AG04450 (cell line): ENCODE results near the gene BCORL1. TPM values are rescaled to one million over a fixed set of nuclear protein-coding genes. Genes with fewer than 3 reads are reported as not detected.

ENCODE experiments used
- CTCF ChIA-PET: fragments of 300-600, 350-600 bp; formaldehyde crosslinking; extraction: SDS; loops from one replicate; lab custom pipeline; 2022; ENCODE audit warnings: antibody characterized with exemption, inconsistent platforms; lab: Charles Lee
- POLR2A ChIA-PET: fragments of 350-600 bp; formaldehyde crosslinking; extraction: SDS; loops from one replicate; lab custom pipeline; 2021; ENCODE audit warnings: antibody characterized with exemption, inconsistent platforms; lab: Yijun Ruan, JAX
- DNase-seq: peaks from one replicate; pipeline ENCODE4 v3.0.0-alpha.2; 2011; ENCODE audit warnings: low read depth, low spot score
- H3K27ac ChIP-seq: one replicate; pipeline ENCODE4 v1.5.1; 2012; ENCODE audit warnings: low read depth, low read length, control low read depth
- H3K27me3 ChIP-seq: one replicate; pipeline ENCODE4 v1.6.0; 2012; ENCODE audit warnings: low read length; ENCODE audit not compliant: control insufficient read depth, insufficient read depth
- H3K4me3 ChIP-seq: 2 replicates; pipeline ENCODE4 v1.5.1; 2011; ENCODE audit warnings: mild to moderate bottlenecking, low read depth, low read length, control low read depth
- H3K9me3 ChIP-seq: 2 replicates; pipeline ENCODE4 v1.5.1; 2012; ENCODE audit warnings: low read length; ENCODE audit not compliant: control insufficient read depth, insufficient read depth
- polyA plus RNA-seq: library from polyadenylated mRNA; depleted of rRNA; stranded (reverse); fragments of >200 nt; gene quantifications from 2 replicates; pipeline ENCODE4 v1.2.3, GENCODE V29; 2011
- TF ChIP-seq, protein P1 (sequence below): IDR thresholded peaks from 2 replicates; pipeline ENCODE4 v1.5.1; 2011; ENCODE audit warnings: low read depth, low read length, control low read depth, inconsistent platforms

BCORL1 gene
- polyA plus RNA-seq, 1 experiment: 1.0 TPM

DNA sequence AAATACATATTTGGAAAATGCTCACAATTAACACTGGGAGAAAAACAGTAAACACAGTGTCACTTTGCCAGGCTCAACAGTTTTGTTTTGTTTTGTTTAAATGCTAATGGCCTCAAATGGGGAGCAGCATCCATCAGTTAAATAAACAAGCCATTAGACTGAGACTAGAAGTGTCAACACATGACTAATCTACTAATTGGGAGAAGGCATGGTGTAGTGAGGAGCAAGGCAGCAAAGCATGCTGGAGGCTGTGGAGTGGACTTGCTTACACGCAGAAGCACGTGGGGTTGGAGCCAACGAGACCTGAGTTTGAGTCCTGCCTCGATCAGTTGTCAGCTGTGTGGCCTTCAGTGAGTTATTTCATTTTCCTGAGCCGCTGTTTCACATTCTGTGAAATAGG lies 47.5 kb upstream of the BCORL1 start:
- Histone ChIP-seq H3K27me3 (peaks cover 25% of the 10 kb centered on the region), H3K4me3 (no peak overlapping the region), H3K9me3 (no peaks in the 10 kb centered on the region), H3K27ac (no peak overlapping the region)
- TF ChIP-seq, protein P1, sequence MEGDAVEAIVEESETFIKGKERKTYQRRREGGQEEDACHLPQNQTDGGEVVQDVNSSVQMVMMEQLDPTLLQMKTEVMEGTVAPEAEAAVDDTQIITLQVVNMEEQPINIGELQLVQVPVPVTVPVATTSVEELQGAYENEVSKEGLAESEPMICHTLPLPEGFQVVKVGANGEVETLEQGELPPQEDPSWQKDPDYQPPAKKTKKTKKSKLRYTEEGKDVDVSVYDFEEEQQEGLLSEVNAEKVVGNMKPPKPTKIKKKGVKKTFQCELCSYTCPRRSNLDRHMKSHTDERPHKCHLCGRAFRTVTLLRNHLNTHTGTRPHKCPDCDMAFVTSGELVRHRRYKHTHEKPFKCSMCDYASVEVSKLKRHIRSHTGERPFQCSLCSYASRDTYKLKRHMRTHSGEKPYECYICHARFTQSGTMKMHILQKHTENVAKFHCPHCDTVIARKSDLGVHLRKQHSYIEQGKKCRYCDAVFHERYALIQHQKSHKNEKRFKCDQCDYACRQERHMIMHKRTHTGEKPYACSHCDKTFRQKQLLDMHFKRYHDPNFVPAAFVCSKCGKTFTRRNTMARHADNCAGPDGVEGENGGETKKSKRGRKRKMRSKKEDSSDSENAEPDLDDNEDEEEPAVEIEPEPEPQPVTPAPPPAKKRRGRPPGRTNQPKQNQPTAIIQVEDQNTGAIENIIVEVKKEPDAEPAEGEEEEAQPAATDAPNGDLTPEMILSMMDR: no peak
- ChIA-PET CTCF (interaction anchor here (0.6 kb wide), 1 partner anchor 51 kb away, joined by 3 read pairs; no protein-coding TSS in a partner anchor), POLR2A (no interaction called here)
- no peak for DNase-seq

DNA sequence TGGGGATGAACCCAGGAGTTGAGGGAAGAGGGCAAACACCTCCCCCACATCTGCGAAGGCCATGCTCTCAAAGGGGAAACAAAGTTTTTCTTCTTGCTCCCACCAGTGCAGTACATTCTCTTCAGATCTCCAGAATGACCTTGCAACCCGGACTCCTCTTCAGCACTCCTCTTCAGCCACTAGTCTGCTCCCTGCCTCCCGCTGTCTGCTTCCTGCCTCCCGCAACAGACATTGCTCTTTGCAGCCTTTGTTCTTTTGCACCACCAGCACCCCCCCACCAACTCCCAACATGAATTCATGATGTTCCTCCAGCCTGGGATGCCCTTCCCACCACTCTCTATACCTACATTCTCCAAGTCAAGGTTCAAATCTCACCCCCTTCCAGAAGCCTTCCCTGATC lies 44.4 kb upstream of the BCORL1 start:
- no peak for DNase-seq
- Histone ChIP-seq H3K4me3 (no peak overlapping the region), H3K27me3 (peaks cover 26% of the 10 kb centered on the region), H3K27ac (no peak overlapping the region), H3K9me3 (no peaks in the 10 kb centered on the region)
- TF ChIP-seq, protein P1: no peak
- ChIA-PET CTCF (no interaction called here), POLR2A (no interaction called here)

DNA sequence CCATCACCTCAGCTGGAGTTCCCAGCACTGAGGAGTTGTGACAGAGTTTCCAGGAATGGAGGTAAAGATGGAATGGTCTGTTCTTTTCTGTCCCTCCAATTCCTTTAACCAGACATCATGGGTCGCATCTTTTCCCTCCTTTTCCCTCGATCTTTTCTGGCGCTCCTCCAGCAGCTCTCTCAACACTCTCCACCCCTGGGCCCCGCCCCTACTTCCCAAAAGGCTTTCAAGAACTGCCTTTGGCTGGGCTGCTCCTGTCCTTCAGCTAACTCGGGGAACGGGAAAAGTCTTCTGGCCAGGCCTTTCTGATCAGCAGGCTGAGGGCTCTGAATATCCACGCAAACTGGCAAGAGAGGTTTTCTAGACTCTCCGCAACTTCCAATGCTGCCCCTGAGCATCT lies 42.4 kb upstream of the BCORL1 start:
- Histone ChIP-seq H3K4me3 (no peak overlapping the region), H3K9me3 (no peaks in the 10 kb centered on the region), H3K27me3 (peaks cover 21% of the 10 kb centered on the region), H3K27ac (no peak overlapping the region)
- CTCF ChIA-PET: no interaction called here
- DNase-seq: no peak
- TF ChIP-seq, protein P1: no peak
- POLR2A ChIA-PET: no interaction called here

DNA sequence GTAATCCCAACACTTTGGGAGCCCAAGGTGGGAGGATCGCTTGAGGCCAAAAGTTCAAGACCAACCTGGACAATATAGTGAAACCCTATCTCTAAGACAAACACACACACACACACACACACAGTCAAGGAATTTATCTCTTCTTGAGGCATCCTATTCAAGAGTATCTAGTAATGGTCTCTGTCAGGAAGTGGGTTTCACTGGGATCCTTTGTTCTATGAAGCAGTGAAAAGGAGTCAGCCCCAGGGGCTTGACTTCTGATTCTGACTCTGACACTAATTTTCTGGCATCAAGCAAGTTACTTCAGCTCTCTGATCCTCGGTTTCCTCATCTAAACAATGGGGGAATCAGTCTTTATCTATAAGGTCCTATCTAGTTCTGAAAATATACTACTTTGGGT lies 41.7 kb upstream of the BCORL1 start:
- Histone ChIP-seq H3K27ac (no peak overlapping the region), H3K27me3 (peaks cover 15% of the 10 kb centered on the region), H3K9me3 (no peaks in the 10 kb centered on the region), H3K4me3 (no peak overlapping the region)
- ChIA-PET CTCF (no interaction called here), POLR2A (no interaction called here)
- DNase-seq: no peak
- TF ChIP-seq, protein P1: no peak

DNA sequence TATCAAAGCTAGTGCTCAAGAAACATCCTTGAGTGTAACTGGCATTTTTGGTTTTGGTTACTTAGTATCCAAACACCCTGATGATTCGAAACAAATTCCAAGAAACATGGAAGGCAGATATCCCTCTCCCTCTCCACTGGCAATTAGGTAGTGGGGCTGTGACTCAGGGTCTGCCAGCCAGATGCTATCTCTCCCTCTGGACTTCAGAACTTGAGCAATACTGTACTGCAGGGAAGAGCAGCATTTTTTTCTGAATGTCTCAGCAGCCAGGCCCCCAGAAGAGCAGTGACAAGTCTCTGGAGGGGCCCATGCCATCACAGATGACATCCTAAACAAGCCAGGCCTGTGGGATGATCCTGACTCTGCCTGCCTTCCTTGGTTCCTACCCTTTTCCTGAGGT lies 37.3 kb upstream of the BCORL1 start:
- H3K4me3 ChIP-seq: no peak overlapping the region
- TF ChIP-seq, protein P1: no peak
- DNase-seq: no peak
- no peaks in the 10 kb centered on the region for H3K27me3 ChIP-seq
- ChIA-PET POLR2A (interaction anchor here (0.5 kb wide), 1 partner anchor 38 kb away, joined by 3 read pairs; no protein-coding TSS in a partner anchor), CTCF (interaction anchor here (1.5 kb wide), 1 partner anchor 19 kb away, joined by 3 read pairs; no protein-coding TSS in a partner anchor)
- H3K9me3 ChIP-seq: no peaks in the 10 kb centered on the region
- no peak overlapping the region for H3K27ac ChIP-seq
